Omental fat pad (tissue), 4 donors: Measurements from ENCODE around the gene ELMOD2. TPM values are rescaled to one million over a fixed set of nuclear protein-coding genes. Genes with fewer than 3 reads are reported as not detected.

Source experiments
- ATAC-seq: fragments of 150-250 bp; one replicate; pipeline ENCODE4 v1.9.1; 2016; ENCODE audit warnings: mild to moderate bottlenecking, moderate library complexity; ENCODE audit not compliant: low FRiP score
- DNase-seq: peaks from one replicate; pipeline ENCODE4 v3.0.0-alpha.2; 2019; ENCODE audit warnings: low spot score
- total RNA-seq, 4 donors: library from RNA; depleted of rRNA; stranded (reverse); fragments of >200 nt; gene quantifications; one replicate each; pipeline ENCODE4 v1.1.0, GENCODE V29; 2016
- TF ChIP-seq, protein P1 (sequence below), 3 donors: fragments of 450-650 bp; IDR thresholded peaks; one replicate each; pipeline ENCODE4 v1.5.1; 2016 to 2017; ENCODE audit warnings: antibody characterized with exemption in 3 of 3, mild to moderate bottlenecking in 3 of 3, moderate library complexity in 2 of 3

Gene ELMOD2, protein sequence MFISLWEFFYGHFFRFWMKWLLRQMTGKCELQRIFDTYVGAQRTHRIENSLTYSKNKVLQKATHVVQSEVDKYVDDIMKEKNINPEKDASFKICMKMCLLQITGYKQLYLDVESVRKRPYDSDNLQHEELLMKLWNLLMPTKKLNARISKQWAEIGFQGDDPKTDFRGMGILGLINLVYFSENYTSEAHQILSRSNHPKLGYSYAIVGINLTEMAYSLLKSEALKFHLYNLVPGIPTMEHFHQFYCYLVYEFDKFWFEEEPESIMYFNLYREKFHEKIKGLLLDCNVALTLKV
- total RNA-seq = 10 to 100 TPM; 13.1 to 18.6 (median 17.7) TPM

GRCh38 chr4:140523857-140524742 is at the start of gene ELMOD2:
Gene ELMOD2, plus strand, starts transcription at chr4:140524168. Its CDS starts 1,261 bp downstream, at chr4:140525429.
- peak; percentile 97 for DNase-seq
- TF ChIP-seq, protein P1, sequence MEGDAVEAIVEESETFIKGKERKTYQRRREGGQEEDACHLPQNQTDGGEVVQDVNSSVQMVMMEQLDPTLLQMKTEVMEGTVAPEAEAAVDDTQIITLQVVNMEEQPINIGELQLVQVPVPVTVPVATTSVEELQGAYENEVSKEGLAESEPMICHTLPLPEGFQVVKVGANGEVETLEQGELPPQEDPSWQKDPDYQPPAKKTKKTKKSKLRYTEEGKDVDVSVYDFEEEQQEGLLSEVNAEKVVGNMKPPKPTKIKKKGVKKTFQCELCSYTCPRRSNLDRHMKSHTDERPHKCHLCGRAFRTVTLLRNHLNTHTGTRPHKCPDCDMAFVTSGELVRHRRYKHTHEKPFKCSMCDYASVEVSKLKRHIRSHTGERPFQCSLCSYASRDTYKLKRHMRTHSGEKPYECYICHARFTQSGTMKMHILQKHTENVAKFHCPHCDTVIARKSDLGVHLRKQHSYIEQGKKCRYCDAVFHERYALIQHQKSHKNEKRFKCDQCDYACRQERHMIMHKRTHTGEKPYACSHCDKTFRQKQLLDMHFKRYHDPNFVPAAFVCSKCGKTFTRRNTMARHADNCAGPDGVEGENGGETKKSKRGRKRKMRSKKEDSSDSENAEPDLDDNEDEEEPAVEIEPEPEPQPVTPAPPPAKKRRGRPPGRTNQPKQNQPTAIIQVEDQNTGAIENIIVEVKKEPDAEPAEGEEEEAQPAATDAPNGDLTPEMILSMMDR (IDR thresholded peaks at IDR 0.05) = peak in 2 of 3 donors; percentile 8 to 64
- peak; percentile 100 for ATAC-seq

- TF ChIP-seq, protein P1 (IDR thresholded peaks at IDR 0.05) = no peak
- ATAC-seq = no peak
- DNase-seq = no peak
These were observed 40.5 kb upstream of the ELMOD2 start for GRCh38 chr4:140483445-140483844.

GRCh38 chr4:140485939-140486338 is 38.0 kb upstream of the ELMOD2 start:
- ATAC-seq (no peak), DNase-seq (no peak)
- TF ChIP-seq, protein P1 (IDR thresholded peaks at IDR 0.05) = no peak

GRCh38 chr4:140497405-140497746 is 26.6 kb upstream of the ELMOD2 start:
- DNase-seq (no peak), ATAC-seq (no peak)
- TF ChIP-seq, protein P1 (IDR thresholded peaks at IDR 0.05) = no peak

- DNase-seq = no peak
- ATAC-seq = peak; percentile 48
These were observed 26.0 kb upstream of the ELMOD2 start, which contains the start of gene MGAT4D for GRCh38 chr4:140497747-140498636. Gene MGAT4D, minus strand, starts transcription at chr4:140498293. Its CDS starts 71 bp downstream, at chr4:140498222.

DNA sequence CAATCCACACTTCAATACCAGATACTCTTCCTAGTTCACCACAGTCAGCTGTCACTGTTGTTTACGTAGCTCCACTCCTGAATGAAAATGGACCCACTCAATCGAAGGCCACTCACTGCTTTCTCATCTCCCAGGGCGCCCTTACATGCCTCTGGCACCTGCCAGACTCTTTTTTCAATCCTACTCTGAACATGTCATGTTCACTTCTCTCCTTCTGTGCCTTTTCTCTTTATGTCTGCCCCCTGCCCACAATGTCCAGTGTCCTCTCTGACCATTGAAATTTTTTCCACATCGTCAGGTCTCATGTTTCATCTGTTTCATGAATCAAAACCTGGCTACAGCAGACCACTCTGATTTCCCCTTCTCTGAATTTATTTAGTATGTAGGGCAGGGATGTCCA is 24.6 kb upstream of the ELMOD2 start:
- ATAC-seq = no peak
- TF ChIP-seq, protein P1 (IDR thresholded peaks at IDR 0.05) = no peak

More at GRCh38 chr4:140497747-140498636, 26.0 kb upstream of the ELMOD2 start, which contains the start of gene MGAT4D:
- TF ChIP-seq, protein P1 (IDR thresholded peaks at IDR 0.05) = no peak

More for the DNA sequence above, 24.6 kb upstream of the ELMOD2 start:
- no peak for DNase-seq
